Endodermal cell (in vitro differentiated cells): ENCODE measurements around the gene BRIX1. TPM values are rescaled to one million over a fixed set of nuclear protein-coding genes. Genes with fewer than 3 reads are reported as not detected.

Experiments
- DNase-seq: peaks from one replicate; pipeline ENCODE4 v3.0.0-alpha.2; 2017
- H3K27ac ChIP-seq: 2 replicates; pipeline ENCODE4 v1.5.1; 2013; ENCODE audit warnings: mild to moderate bottlenecking, low read depth, low read length, moderate library complexity
- H3K27me3 ChIP-seq: 2 replicates; pipeline ENCODE4 v1.6.1; 2013; ENCODE audit warnings: mild to moderate bottlenecking, low read length, moderate library complexity; ENCODE audit not compliant: insufficient read depth, control insufficient read depth, poor library complexity, severe bottlenecking
- H3K36me3 ChIP-seq: 2 replicates; pipeline ENCODE4 v1.7.0; 2013; ENCODE audit warnings: mild to moderate bottlenecking, low read length, moderate library complexity; ENCODE audit not compliant: control insufficient read depth, insufficient read depth
- H3K4me1 ChIP-seq: one replicate; pipeline ENCODE4 v1.7.0; 2013; ENCODE audit warnings: low read length; ENCODE audit not compliant: control insufficient read depth, insufficient read depth
- H3K4me3 ChIP-seq: 2 replicates; pipeline ENCODE4 v1.5.1; 2013; ENCODE audit warnings: mild to moderate bottlenecking, low read length, moderate library complexity
- H3K9ac ChIP-seq: 2 replicates; pipeline ENCODE4 v1.6.1; 2013; ENCODE audit warnings: mild to moderate bottlenecking, low read length, moderate library complexity; ENCODE audit not compliant: poor library complexity, severe bottlenecking; ENCODE audit errors: extremely low read depth
- H3K9me3 ChIP-seq: 2 replicates; pipeline ENCODE4 v1.6.1; 2013; ENCODE audit warnings: mild to moderate bottlenecking, low read length, moderate library complexity; ENCODE audit not compliant: control insufficient read depth
- H3K27ac Mint-ChIP-seq: 2 replicates; pipeline ENCODE4 v1.8.0; 2020; ENCODE audit warnings: mixed read lengths
- H3K27me3 Mint-ChIP-seq: 2 replicates; pipeline ENCODE4 v1.8.0; 2021; ENCODE audit warnings: mild to moderate bottlenecking, mixed read lengths; ENCODE audit not compliant: insufficient read depth
- H3K36me3 Mint-ChIP-seq: 2 replicates; pipeline ENCODE4 v1.8.0; 2020; ENCODE audit warnings: low read depth, mixed read lengths
- H3K4me1 Mint-ChIP-seq: 2 replicates; pipeline ENCODE4 v1.8.0; 2020; ENCODE audit warnings: mixed read lengths
- H3K4me3 Mint-ChIP-seq: 2 replicates; pipeline ENCODE4 v1.8.0; 2020; ENCODE audit warnings: mild to moderate bottlenecking, moderate library complexity, mixed read lengths
- H3K9me3 Mint-ChIP-seq: 2 replicates; pipeline ENCODE4 v1.8.0; 2020; ENCODE audit warnings: mild to moderate bottlenecking, mixed read lengths
- CTCF ChIP-seq: fragments of 200-600 bp; sonication (generic); conservative IDR thresholded peaks from 2 replicates; pipeline ENCODE4 v1.5.0; 2021; ENCODE audit warnings: antibody characterized with exemption, mild to moderate bottlenecking
- WGBS, 2 experiments: methylation state at CpG; one replicate each; pipeline versions ENCODE4 v1.1.5 to v1.1.7; 2013; ENCODE audit warnings: missing lambda C conversion rate in 2 of 2, mixed read lengths in 1 of 2; ENCODE audit not compliant: insufficient coverage in 1 of 2, insufficient read length in 1 of 2; 5-methylcytosine and 5-hydroxymethylcytosine counted together
- total RNA-seq, 2 donors: library from RNA; stranded (reverse); fragmentation: NEBNext Ultra II Directional in 1 of 2; extraction: Animal tissue kit (Norgen Biotek cat#: 25700) in 1 of 2; gene quantifications; 2 replicates in 1 of 2; 3 replicates in 1 of 2; pipeline ENCODE4 v1.2.1, GENCODE V29; 2021

BRIX1 gene
- total RNA-seq, 2 donors from 2014 or later: 46.0 to 54.7 TPM

GRCh38 chr5:34932947-34933346 is 17.4 kb downstream of the BRIX1 start:
- Histone ChIP-seq H3K36me3 (peaks cover 47% of the 10 kb centered on the region), H3K9ac (no peak overlapping the region), H3K4me1 (no peaks in the 10 kb centered on the region), H3K27me3 (no peaks in the 10 kb centered on the region), H3K27ac (no peak overlapping the region), H3K9me3 (no peaks in the 10 kb centered on the region), H3K4me3 (no peak overlapping the region)
- peaks cover 11% of the 10 kb centered on the region for H3K4me1 Mint-ChIP-seq
- TF ChIP-seq CTCF: no peak
- WGBS, 2 experiments: 95 to 100% methylated on average over 1 to 2 of the region's 2 CpGs
- no peak overlapping the region for H3K4me3 Mint-ChIP-seq
- H3K27ac Mint-ChIP-seq: no peak overlapping the region
- no peak for DNase-seq
- no peaks in the 10 kb centered on the region for H3K27me3 Mint-ChIP-seq
- peaks cover 25% of the 10 kb centered on the region for H3K36me3 Mint-ChIP-seq
- H3K9me3 Mint-ChIP-seq: no peaks in the 10 kb centered on the region

GRCh38 chr5:34941936-34942335 is 26.4 kb downstream of the BRIX1 start:
- Histone ChIP-seq H3K4me3 (no peak overlapping the region), H3K9me3 (no peaks in the 10 kb centered on the region), H3K4me1 (no peaks in the 10 kb centered on the region), H3K36me3 (peaks cover 90% of the 10 kb centered on the region), H3K27ac (no peak overlapping the region), H3K9ac (no peak overlapping the region), H3K27me3 (no peaks in the 10 kb centered on the region)
- Mint-ChIP-seq H3K27ac (no peak overlapping the region), H3K4me1 (no peaks in the 10 kb centered on the region), H3K4me3 (no peak overlapping the region), H3K36me3 (peaks cover 64% of the 10 kb centered on the region), H3K9me3 (no peaks in the 10 kb centered on the region), H3K27me3 (no peaks in the 10 kb centered on the region)
- DNase-seq: no peak
- no peak for TF ChIP-seq CTCF
- WGBS, 2 experiments: 92 to 93% methylated on average over 3 of the region's 3 CpGs

- Histone ChIP-seq H3K4me3 (no peak overlapping the region), H3K9me3 (no peaks in the 10 kb centered on the region), H3K4me1 (no peaks in the 10 kb centered on the region), H3K27ac (no peak overlapping the region), H3K36me3 (peaks cover 83% of the 10 kb centered on the region), H3K27me3 (no peaks in the 10 kb centered on the region), H3K9ac (no peak overlapping the region)
- H3K4me3 Mint-ChIP-seq: no peak overlapping the region
- H3K4me1 Mint-ChIP-seq: no peaks in the 10 kb centered on the region
- H3K9me3 Mint-ChIP-seq: no peaks in the 10 kb centered on the region
- H3K27me3 Mint-ChIP-seq: no peaks in the 10 kb centered on the region
- WGBS, 2 experiments: 98 to 100% methylated on average over 2 of the region's 2 CpGs
- TF ChIP-seq CTCF: no peak
- DNase-seq: no peak
- H3K27ac Mint-ChIP-seq: peak overlapping the region; percentile 8
- peaks cover 49% of the 10 kb centered on the region for H3K36me3 Mint-ChIP-seq
Measured at GRCh38 chr5:34944044-34944443, 28.5 kb downstream of the BRIX1 start.
